Colonic mucosa (tissue), 4 donors: Measurements from ENCODE around the gene ARPC2. TPM values are rescaled to one million over a fixed set of nuclear protein-coding genes. Genes with fewer than 3 reads are reported as not detected.
"Not testable (repeated sequence)": the region's sequence is repeated elsewhere in the genome, so short reads cannot be mapped to it uniquely, and the experiment has no call there.

Source experiments
- DNase-seq: peaks from one replicate; pipeline ENCODE4 v3.0.0-alpha.2; 2020
- H3K27ac ChIP-seq: fragments of 200-600 bp; one replicate; pipeline ENCODE4 v1.8.0; 2021
- H3K27me3 ChIP-seq: fragments of 200-600 bp; one replicate; pipeline ENCODE4 v1.8.0; 2021
- H3K36me3 ChIP-seq: fragments of 200-600 bp; one replicate; pipeline ENCODE4 v1.8.0; 2021
- H3K4me1 ChIP-seq: fragments of 200-600 bp; one replicate; pipeline ENCODE4 v1.8.0; 2021; ENCODE audit warnings: mild to moderate bottlenecking
- H3K4me3 ChIP-seq: fragments of 200-600 bp; one replicate; pipeline ENCODE4 v1.8.0; 2021
- H3K9ac ChIP-seq, 2 donors: one replicate each; pipeline ENCODE4 v1.7.0; 2013; ENCODE audit warnings: control low read depth in 2 of 2, low read depth in 2 of 2, low read length in 2 of 2
- H3K9me3 ChIP-seq: fragments of 200-600 bp; one replicate; pipeline ENCODE4 v1.8.0; 2021
- CTCF ChIP-seq: fragments of 200-600 bp; IDR thresholded peaks from one replicate; pipeline ENCODE4 v1.8.0; 2022; ENCODE audit warnings: antibody characterized with exemption, mild to moderate bottlenecking
- intact Hi-C: fragments of 100-400 bp; cut with DNase I; formaldehyde crosslinking; loops from one replicate; pipeline ENCODE4 v1.14.1; 2022
- total RNA-seq, 2 donors: library from RNA; stranded (reverse); fragmentation: NEBNext Ultra II Directional in 1 of 2; extraction: Animal tissue kit (Norgen Biotek cat#: 25700) in 1 of 2; gene quantifications; one replicate each; pipeline ENCODE4 v1.2.1, GENCODE V29; 2021
- donor health status: healthy.
- donor health status: DM: no; HTN: no; CAD: no.
- donor health status: DM: no; HTN: no; CAD: no.

The ARPC2 gene
- total RNA-seq, 2 donors from 2014 or later, result 282 to 346 TPM

GRCh38 chr2:218271865-218272530 is 55.0 kb downstream of the ARPC2 start:
- Histone ChIP-seq H3K4me1 (peaks cover 24% of the 10 kb centered on the region), H3K27me3 (no peaks in the 10 kb centered on the region), H3K9ac (peak overlapping the region; percentile 45 to 95), H3K27ac (peak overlapping the region; percentile 82), H3K36me3 (peaks cover 22% of the 10 kb centered on the region), H3K4me3 (peak overlapping the region; percentile 81), H3K9me3 (no peaks in the 10 kb centered on the region)
- no peak for DNase-seq
- intact Hi-C loops, result no loop called here
- no peak for TF ChIP-seq CTCF

- Histone ChIP-seq H3K36me3 (peaks cover 25% of the 10 kb centered on the region), H3K9me3 (no peaks in the 10 kb centered on the region), H3K27ac (peak overlapping the region; percentile 82), H3K9ac (peak overlapping the region; percentile 45 to 95), H3K27me3 (no peaks in the 10 kb centered on the region), H3K4me3 (no peak overlapping the region), H3K4me1 (peaks cover 24% of the 10 kb centered on the region)
- peak; percentile 96 for DNase-seq
- intact Hi-C loops, result no loop called here
- TF ChIP-seq CTCF, result peak; percentile 85
Observed at GRCh38 chr2:218272531-218273212, 55.7 kb downstream of the ARPC2 start.

- not testable (repeated sequence) for H3K4me3 ChIP-seq
- peak overlapping the region in 1 of 2 donors; percentile 95 for H3K9ac ChIP-seq
- peaks cover 24% of the 10 kb centered on the region for H3K4me1 ChIP-seq
Observed at GRCh38 chr2:218273214-218273907, 56.4 kb downstream of the ARPC2 start.

GRCh38 chr2:218273908-218274249 is 56.9 kb downstream of the ARPC2 start:
- Histone ChIP-seq H3K27me3 (no peaks in the 10 kb centered on the region), H3K36me3 (peaks cover 32% of the 10 kb centered on the region), H3K9me3 (no peaks in the 10 kb centered on the region), H3K27ac (peak overlapping the region; percentile 82), H3K4me3 (no peak overlapping the region), H3K9ac (peak overlapping the region in 1 of 2 donors; percentile 51), H3K4me1 (peaks cover 24% of the 10 kb centered on the region)
- no peak for TF ChIP-seq CTCF
- peak; percentile 74 for DNase-seq
- intact Hi-C loops, result no loop called here

More at GRCh38 chr2:218273214-218273907, 56.4 kb downstream of the ARPC2 start:
- H3K9me3 ChIP-seq, DNase-seq, H3K27me3 ChIP-seq, intact Hi-C loops: not testable (repeated sequence)
- Histone ChIP-seq H3K27ac (peak overlapping the region; percentile 82), H3K36me3 (peaks cover 27% of the 10 kb centered on the region)

- no peaks in the 10 kb centered on the region for H3K27me3 ChIP-seq
- TF ChIP-seq CTCF, result no peak
- intact Hi-C loops, result no loop called here
- peaks cover 40% of the 10 kb centered on the region for H3K36me3 ChIP-seq
- DNase-seq, result no peak
- peak overlapping the region in 1 of 2 donors; percentile 51 for H3K9ac ChIP-seq
- H3K4me3 ChIP-seq, result no peak overlapping the region
- H3K4me1 ChIP-seq, result peaks cover 24% of the 10 kb centered on the region
- H3K27ac ChIP-seq, result peak overlapping the region; percentile 82
- no peaks in the 10 kb centered on the region for H3K9me3 ChIP-seq
Observed at GRCh38 chr2:218274586-218274985, 57.6 kb downstream of the ARPC2 start.
